ENCODE data around the gene EPHA7. TPM values are rescaled to one million over a fixed set of nuclear protein-coding genes. Genes with fewer than 3 reads are reported as not detected.

EPHA7 gene
- total RNA-seq, 1 experiment from 2014 or later, result 9.5 TPM

GRCh38 chr6:93412452-93412851, 6.9 kb downstream of the EPHA7 start:
- Histone ChIP-seq H4K8ac (replicated peaks; ENCODE audit: insufficient read length, low read depth, low read length) (no peak overlapping the region), H3K9me3 (ENCODE audit: control insufficient read depth, low read depth, low read length) (no peaks in the 10 kb centered on the region), H3K4me2 (ENCODE audit: insufficient read depth, insufficient read length, low read length) (no peak overlapping the region)

More at GRCh38 chr6:93412452-93412851, 6.9 kb downstream of the EPHA7 start:
- Histone ChIP-seq H2BK15ac (ENCODE audit: low read depth, low read length) (no peak overlapping the region), H3K23ac (ENCODE audit: insufficient read length, low read depth, low read length) (no peak overlapping the region), H3K9ac (ENCODE audit: extremely low read depth, insufficient read length, low read length) (no peak overlapping the region), H2BK120ac (ENCODE audit: low read depth, low read length, poor library complexity, severe bottlenecking) (no peak overlapping the region), H3K27ac (ENCODE audit: insufficient read length, low read depth, low read length) (no peak overlapping the region), H2AK5ac (ENCODE audit: insufficient read length, low read length) (no peak overlapping the region), H2BK5ac (ENCODE audit: insufficient read length, low read length) (no peak overlapping the region), H2AFZ (ENCODE audit: low read length) (no peak overlapping the region), H4K5ac (ENCODE audit: insufficient read length, low read depth, low read length) (no peak overlapping the region), H4K20me1 (ENCODE audit: control insufficient read depth, insufficient read depth, insufficient read length) (no peaks in the 10 kb centered on the region), H2BK12ac (ENCODE audit: insufficient read length, low read depth, low read length) (no peak overlapping the region), H3K56ac (ENCODE audit: insufficient read length, low read depth, low read length) (no peak overlapping the region), H2BK20ac (ENCODE audit: low read depth, low read length, poor library complexity, severe bottlenecking) (no peak overlapping the region), H3T11ph (ENCODE audit: low read length) (no peak overlapping the region), H3K4me1 (ENCODE audit: insufficient read depth, low read length) (no peaks in the 10 kb centered on the region), H3K4ac (ENCODE audit: low read depth, low read length) (no peak overlapping the region), H3K79me1 (ENCODE audit: insufficient read depth, low read depth, low read length, poor library complexity, severe bottlenecking) (no peaks in the 10 kb centered on the region), H3K79me2 (ENCODE audit: insufficient read depth, low read length) (no peaks in the 10 kb centered on the region), H3K27me3 (ENCODE audit: insufficient read depth, low read length) (peaks cover 2% of the 10 kb centered on the region; the same call in 1 of the 2 replicates), H3K23me2 (ENCODE audit: insufficient read length, low read depth, low read length, poor library complexity, severe bottlenecking) (peaks cover 9% of the 10 kb centered on the region), H3K18ac (ENCODE audit: insufficient read length, low read depth, low read length) (no peak overlapping the region), H3K14ac (ENCODE audit: insufficient read depth, low read length) (no peak overlapping the region), H4K91ac (ENCODE audit: insufficient read length, low read depth, low read length) (no peak overlapping the region)
- Mint-ChIP-seq H3K36me3 (ENCODE audit: insufficient read depth in 1 of 3, low read depth in 3 of 3) (peaks cover 0 to 8% (median 2%) of the 10 kb centered on the region in 3 experiments; a peak in 2 of 7 replicates), H3K27ac (no peak overlapping the region), H3K4me3 (no peak overlapping the region), H3K4me1 (peaks cover 7 to 9% of the 10 kb centered on the region in 2 experiments), H3K9me3 (no peaks in the 10 kb centered on the region), H3K27me3 (ENCODE audit: low read depth) (peaks cover 17% of the 10 kb centered on the region)
- TF ChIP-seq, protein P1, sequence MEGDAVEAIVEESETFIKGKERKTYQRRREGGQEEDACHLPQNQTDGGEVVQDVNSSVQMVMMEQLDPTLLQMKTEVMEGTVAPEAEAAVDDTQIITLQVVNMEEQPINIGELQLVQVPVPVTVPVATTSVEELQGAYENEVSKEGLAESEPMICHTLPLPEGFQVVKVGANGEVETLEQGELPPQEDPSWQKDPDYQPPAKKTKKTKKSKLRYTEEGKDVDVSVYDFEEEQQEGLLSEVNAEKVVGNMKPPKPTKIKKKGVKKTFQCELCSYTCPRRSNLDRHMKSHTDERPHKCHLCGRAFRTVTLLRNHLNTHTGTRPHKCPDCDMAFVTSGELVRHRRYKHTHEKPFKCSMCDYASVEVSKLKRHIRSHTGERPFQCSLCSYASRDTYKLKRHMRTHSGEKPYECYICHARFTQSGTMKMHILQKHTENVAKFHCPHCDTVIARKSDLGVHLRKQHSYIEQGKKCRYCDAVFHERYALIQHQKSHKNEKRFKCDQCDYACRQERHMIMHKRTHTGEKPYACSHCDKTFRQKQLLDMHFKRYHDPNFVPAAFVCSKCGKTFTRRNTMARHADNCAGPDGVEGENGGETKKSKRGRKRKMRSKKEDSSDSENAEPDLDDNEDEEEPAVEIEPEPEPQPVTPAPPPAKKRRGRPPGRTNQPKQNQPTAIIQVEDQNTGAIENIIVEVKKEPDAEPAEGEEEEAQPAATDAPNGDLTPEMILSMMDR (conservative IDR thresholded peaks at IDR 0.05), result no peak
- no peak for DNase-seq

Data from H9 (cell line).